ENCODE measurements around the gene FBXW8.

DNA sequence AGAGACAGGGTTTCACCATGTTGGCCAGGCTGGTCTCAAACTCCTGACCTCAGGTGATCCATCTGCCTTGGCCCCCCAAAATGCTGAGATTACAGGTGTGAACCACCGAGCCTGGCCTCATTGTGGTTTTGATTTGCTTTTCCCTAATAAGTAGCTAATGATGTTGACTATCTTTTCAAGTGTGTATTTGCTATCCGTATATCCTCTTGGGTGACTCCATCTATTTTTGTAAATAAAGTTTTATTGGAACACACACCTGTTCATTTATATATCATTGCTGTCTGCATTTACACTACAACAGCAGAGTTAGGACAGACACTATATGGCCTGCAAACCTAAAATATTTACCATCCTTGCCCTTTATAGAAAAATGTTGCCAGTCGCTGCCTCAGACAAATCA is 15.8 kb upstream of the FBXW8 start:
- TF ChIP-seq ZNF449 (tag by site-specific recombination; IDR thresholded peaks at IDR 0.05) (no peak), YY1 (tag by site-specific recombination; IDR thresholded peaks at IDR 0.05) (no peak)
